IPS-18a (cell line): ENCODE data around the gene IMMP2L.

ENCODE experiments used
- H3K27ac ChIP-seq: one replicate; pipeline ENCODE4 v1.5.1; 2013; ENCODE audit warnings: low read length
- H3K27me3 ChIP-seq: one replicate; pipeline ENCODE4 v1.6.1; 2013; ENCODE audit warnings: mild to moderate bottlenecking, low read length; ENCODE audit not compliant: control insufficient read depth, insufficient read depth
- H3K36me3 ChIP-seq: one replicate; pipeline ENCODE4 v1.6.1; 2013; ENCODE audit warnings: low read depth, low read length; ENCODE audit not compliant: control insufficient read depth
- H3K4me1 ChIP-seq: one replicate; pipeline ENCODE4 v1.6.1; 2013; ENCODE audit warnings: low read depth, low read length; ENCODE audit not compliant: control insufficient read depth
- H3K4me3 ChIP-seq: one replicate; pipeline ENCODE4 v1.5.1; 2013; ENCODE audit warnings: low read length
- H3K9ac ChIP-seq: one replicate; pipeline ENCODE4 v1.6.1; 2013; ENCODE audit warnings: mild to moderate bottlenecking, low read length, moderate library complexity
- H3K9me3 ChIP-seq: one replicate; pipeline ENCODE4 v1.6.1; 2013; ENCODE audit warnings: low read depth, low read length; ENCODE audit not compliant: control insufficient read depth

The IMMP2L gene

DNA sequence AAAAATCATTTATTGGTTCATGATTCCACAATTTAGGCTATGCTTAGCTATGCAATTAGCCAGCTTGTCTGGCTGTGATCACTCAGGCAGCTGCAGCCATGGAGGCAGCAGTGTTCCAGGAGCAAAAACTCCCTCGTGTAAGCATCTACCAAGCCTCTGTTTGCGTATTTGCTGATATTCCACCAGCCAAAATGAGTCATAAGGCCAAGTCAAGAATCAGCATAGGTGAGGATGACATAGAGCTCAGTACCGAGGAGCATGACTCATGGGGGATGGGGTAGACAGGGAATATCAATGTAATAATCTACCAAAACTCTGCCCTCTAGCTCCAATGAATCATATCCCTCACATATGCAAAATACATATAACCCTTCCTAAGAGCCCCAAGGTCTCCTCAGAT, 63.3 kb downstream of the IMMP2L start:
- Histone ChIP-seq H3K4me1 (no peaks in the 10 kb centered on the region), H3K9ac (no peak overlapping the region), H3K4me3 (no peak overlapping the region), H3K9me3 (no peaks in the 10 kb centered on the region), H3K27ac (no peak overlapping the region), H3K27me3 (no peaks in the 10 kb centered on the region), H3K36me3 (no peaks in the 10 kb centered on the region)

DNA sequence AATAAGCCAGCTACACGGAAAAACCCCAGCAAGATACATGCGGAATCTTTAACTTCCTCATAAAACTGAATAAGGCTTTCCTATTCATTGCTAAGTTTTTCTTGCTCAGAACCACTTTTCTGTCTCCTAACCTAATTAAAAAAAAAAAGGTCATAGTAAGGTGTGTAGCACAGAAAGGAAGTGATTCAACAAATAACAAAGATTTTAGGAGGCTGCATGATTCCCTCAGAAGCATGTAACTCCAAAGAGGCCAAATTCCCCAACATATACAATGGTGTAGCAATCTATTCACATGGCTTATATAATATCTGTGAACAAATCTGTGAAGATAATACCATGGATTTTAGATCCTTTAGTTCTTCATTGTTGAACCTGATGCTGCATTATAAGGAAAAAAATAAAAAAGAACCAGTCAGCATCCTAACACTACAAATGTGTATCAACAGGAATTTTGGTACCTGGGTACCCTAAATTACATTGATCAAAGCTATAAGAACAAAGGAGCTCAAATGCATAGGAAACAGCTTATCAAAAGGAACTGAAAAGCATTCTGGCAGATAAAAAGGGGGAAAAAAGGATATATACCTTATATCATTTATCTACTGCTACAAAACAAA, 63.8 kb downstream of the IMMP2L start:
- Histone ChIP-seq H3K27ac (no peak overlapping the region), H3K9ac (no peak overlapping the region), H3K9me3 (no peaks in the 10 kb centered on the region), H3K27me3 (no peaks in the 10 kb centered on the region), H3K36me3 (no peaks in the 10 kb centered on the region), H3K4me3 (no peak overlapping the region), H3K4me1 (no peaks in the 10 kb centered on the region)

- H3K9me3 ChIP-seq = no peaks in the 10 kb centered on the region
- no peaks in the 10 kb centered on the region for H3K4me1 ChIP-seq
- H3K27me3 ChIP-seq = no peaks in the 10 kb centered on the region
- no peak overlapping the region for H3K4me3 ChIP-seq
- no peak overlapping the region for H3K27ac ChIP-seq
- H3K9ac ChIP-seq = no peak overlapping the region
- no peaks in the 10 kb centered on the region for H3K36me3 ChIP-seq
Observed at GRCh38 chr7:111495173-111495810, 67.0 kb downstream of the IMMP2L start.

DNA sequence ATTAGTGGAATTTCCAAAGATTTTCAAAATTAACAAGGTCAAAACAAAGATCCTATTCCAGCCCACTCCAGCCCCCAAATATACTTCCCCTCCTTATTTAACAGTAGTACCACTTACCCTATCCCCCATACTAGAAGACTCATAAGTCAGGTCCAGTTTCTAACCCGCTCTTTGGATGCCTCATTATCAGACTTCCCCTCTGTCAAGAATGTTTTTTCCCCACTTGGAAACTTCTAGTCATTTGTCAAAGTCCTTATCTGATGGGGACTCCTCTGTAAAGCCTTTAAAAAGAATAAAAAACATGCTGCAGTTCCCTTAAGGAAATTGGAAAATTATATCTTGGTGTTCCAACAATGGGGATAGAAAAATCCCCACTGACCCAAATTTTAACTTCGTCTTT, 70.1 kb downstream of the IMMP2L start:
- H3K4me1 ChIP-seq = no peaks in the 10 kb centered on the region
- no peak overlapping the region for H3K4me3 ChIP-seq
- H3K9me3 ChIP-seq = no peaks in the 10 kb centered on the region
- H3K9ac ChIP-seq = no peak overlapping the region
- H3K27me3 ChIP-seq = no peaks in the 10 kb centered on the region
- no peaks in the 10 kb centered on the region for H3K36me3 ChIP-seq
- no peak overlapping the region for H3K27ac ChIP-seq

- no peaks in the 10 kb centered on the region for H3K36me3 ChIP-seq
- no peaks in the 10 kb centered on the region for H3K27me3 ChIP-seq
- no peak overlapping the region for H3K27ac ChIP-seq
- no peaks in the 10 kb centered on the region for H3K4me1 ChIP-seq
- H3K4me3 ChIP-seq = no peak overlapping the region
- no peak overlapping the region for H3K9ac ChIP-seq
- no peaks in the 10 kb centered on the region for H3K9me3 ChIP-seq
Observed at GRCh38 chr7:111486472-111487142, 75.7 kb downstream of the IMMP2L start.

DNA sequence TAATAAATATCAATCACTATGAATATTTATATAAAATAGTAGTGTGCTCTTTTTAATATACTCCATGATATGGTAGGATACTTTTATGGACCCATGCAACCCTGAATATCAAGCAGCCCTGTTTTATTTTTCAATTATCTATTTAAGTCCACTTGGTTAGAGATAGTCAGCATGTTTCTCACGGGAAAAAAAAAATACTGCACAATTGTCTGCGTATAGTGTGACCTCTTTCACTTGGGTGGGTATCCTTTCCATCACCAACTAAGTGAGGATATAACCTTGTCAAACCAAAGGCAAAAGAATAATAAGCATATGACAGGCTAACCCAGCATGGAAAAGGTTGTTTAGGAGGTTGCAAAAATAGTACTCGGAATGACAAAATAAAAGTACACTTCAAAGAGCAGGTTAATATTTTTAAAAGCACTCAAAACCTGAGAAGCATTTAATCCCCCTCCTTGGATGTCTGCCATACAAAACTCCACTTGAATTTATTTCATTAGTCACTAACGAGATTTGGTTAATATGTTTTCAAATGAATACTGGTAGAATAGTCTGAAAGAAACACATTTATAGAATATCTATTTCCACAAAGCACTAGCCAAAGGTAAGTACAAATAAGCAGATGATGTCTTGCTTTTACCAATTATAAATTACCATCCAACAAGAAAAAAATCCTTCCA, 76.5 kb downstream of the IMMP2L start:
- H3K27ac ChIP-seq = no peak overlapping the region
- no peaks in the 10 kb centered on the region for H3K9me3 ChIP-seq
- no peaks in the 10 kb centered on the region for H3K27me3 ChIP-seq
- H3K4me3 ChIP-seq = no peak overlapping the region
- no peak overlapping the region for H3K9ac ChIP-seq
- H3K36me3 ChIP-seq = no peaks in the 10 kb centered on the region
- no peaks in the 10 kb centered on the region for H3K4me1 ChIP-seq

- H3K4me3 ChIP-seq = no peak overlapping the region
- no peaks in the 10 kb centered on the region for H3K9me3 ChIP-seq
- H3K9ac ChIP-seq = no peak overlapping the region
- no peak overlapping the region for H3K27ac ChIP-seq
- no peaks in the 10 kb centered on the region for H3K4me1 ChIP-seq
- H3K27me3 ChIP-seq = no peaks in the 10 kb centered on the region
- H3K36me3 ChIP-seq = no peaks in the 10 kb centered on the region
Observed at GRCh38 chr7:111483078-111483477, 79.2 kb downstream of the IMMP2L start.

DNA sequence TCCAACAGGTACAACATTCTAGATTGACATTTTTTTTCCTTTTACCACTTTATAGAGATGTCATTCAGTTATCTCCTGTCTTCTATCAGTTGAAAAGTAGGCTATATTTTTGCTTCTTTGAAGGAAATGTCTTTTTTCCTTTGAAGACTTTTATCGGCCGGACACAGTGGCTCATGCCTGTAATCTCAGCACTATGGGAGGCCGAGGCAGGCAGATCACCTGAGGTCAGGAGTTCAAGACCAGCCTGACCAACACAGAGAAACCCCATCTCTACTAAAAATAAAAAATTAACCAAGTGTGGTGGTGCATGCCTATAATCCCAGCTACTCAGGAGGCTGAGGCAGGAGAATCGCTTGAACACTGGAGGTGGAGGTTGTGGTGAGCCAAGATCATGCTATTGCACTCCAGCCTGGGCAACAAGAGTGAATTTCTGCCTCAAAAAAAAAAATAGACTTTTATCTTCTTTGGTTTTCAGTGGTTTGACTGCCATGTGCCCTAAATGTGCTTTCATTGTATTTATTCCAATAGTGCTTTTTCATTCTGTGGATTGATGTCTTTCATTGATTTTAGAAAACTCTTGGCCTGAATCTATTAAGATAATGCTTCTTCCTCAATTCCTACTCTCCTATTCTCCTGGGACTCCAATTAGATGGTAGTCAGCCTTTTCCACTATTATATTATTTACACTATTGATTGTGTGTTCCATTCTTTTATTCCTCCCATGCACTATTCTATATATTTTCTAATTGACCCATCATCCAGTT, 84.6 kb downstream of the IMMP2L start:
- Histone ChIP-seq H3K36me3 (no peaks in the 10 kb centered on the region), H3K27ac (no peak overlapping the region), H3K27me3 (no peaks in the 10 kb centered on the region), H3K9me3 (no peaks in the 10 kb centered on the region), H3K4me3 (no peak overlapping the region), H3K9ac (no peak overlapping the region), H3K4me1 (no peaks in the 10 kb centered on the region)

DNA sequence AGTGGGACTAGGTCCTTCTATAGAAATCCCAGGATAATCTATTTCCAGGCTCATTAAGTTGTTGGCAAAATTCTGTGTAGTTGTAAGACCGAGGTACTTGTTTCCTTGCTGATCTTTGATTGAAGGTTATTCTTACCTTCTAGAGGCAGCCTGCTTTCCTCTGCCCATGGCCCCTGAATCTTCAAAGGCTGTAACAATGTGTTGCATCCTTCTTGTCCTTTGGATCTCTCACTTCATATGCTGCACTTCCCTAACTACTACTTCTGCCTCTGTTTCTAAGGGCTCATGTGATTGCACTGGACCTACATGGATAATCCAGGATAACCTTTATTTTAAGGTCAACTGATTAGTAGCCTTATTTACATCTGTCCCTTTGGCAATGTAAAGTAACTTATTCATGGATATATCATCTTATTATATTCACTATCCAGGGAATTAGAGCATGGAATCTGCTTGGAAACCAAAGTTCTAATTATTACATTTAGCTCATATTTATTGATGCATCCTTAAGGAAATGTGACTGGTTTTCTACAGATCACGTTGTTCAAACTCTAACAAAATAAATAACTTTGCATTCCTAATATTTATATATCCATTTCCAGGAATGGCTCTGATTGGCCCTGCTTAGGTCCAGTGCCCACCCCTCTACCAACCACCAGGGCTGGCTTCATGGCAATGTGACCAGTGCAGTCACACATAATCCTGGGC, 85.6 kb downstream of the IMMP2L start:
- Histone ChIP-seq H3K9ac (no peak overlapping the region), H3K4me3 (no peak overlapping the region), H3K4me1 (no peaks in the 10 kb centered on the region), H3K27ac (no peak overlapping the region), H3K36me3 (no peaks in the 10 kb centered on the region), H3K27me3 (no peaks in the 10 kb centered on the region), H3K9me3 (no peaks in the 10 kb centered on the region)

- Histone ChIP-seq H3K27me3 (no peaks in the 10 kb centered on the region), H3K9me3 (no peaks in the 10 kb centered on the region), H3K9ac (no peak overlapping the region), H3K36me3 (no peaks in the 10 kb centered on the region), H3K4me1 (no peaks in the 10 kb centered on the region), H3K4me3 (no peak overlapping the region), H3K27ac (no peak overlapping the region)
Observed at GRCh38 chr7:111475959-111476358, 86.3 kb downstream of the IMMP2L start.

DNA sequence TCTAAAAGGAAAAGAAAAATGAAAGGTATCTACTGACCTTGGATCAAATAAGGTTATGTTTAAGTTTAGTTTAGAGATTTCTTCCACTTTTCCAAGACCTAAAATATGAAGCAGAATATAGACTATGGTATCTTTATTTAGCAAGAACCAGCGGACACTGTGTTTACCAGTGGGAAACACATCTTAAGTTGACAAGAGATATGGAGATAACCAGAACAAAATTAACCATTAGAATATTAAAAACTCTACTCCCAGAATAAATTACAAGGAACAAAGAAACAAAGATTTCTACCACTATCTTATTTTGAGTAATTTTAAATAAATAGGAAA, 86.9 kb downstream of the IMMP2L start:
- H3K4me1 ChIP-seq = no peaks in the 10 kb centered on the region
- no peaks in the 10 kb centered on the region for H3K36me3 ChIP-seq
- H3K4me3 ChIP-seq = no peak overlapping the region
- H3K9ac ChIP-seq = no peak overlapping the region
- H3K9me3 ChIP-seq = no peaks in the 10 kb centered on the region
- H3K27ac ChIP-seq = no peak overlapping the region
- no peaks in the 10 kb centered on the region for H3K27me3 ChIP-seq
